ENCODE measurements around the gene WNK3. TPM values are rescaled to one million over a fixed set of nuclear protein-coding genes. Genes with fewer than 3 reads are reported as not detected.
A peak's percentile ranks its signal among the peaks of the same experiment; 100 is the strongest.

WNK3 gene
- total and polyA plus RNA-seq, 4 donors = 1.7 to 11.9 (median 7.5) TPM

DNA sequence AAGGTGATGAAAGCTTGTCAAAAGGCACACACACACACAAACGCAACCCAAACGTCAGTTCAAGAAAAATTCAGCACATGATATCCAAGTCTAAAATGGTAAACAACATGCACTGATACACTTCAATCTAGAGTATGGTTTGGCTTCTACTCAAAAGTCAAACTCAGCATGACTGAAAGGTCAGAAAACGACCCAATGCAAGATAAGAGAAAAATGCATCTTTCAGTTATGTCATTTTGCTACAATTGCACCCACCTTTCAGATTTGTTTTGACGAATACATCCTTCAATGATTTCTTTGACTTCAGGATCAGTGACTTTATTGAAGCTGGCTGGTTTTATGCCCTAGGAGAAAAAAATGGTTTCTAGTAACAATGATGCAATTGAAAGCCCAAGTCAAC lies 56.3 kb downstream of the WNK3 start:
- Histone ChIP-seq H3K9me3 (ENCODE audit: control insufficient read depth in 4 of 4, low read length in 3 of 4) (no peaks in the 10 kb centered on the region), H3K27ac (ENCODE audit: low read depth in 1 of 2, low read length in 2 of 2) (no peak overlapping the region), H3K9ac (ENCODE audit: low read depth in 1 of 2, low read length in 2 of 2) (no peak overlapping the region), H3K27me3 (ENCODE audit: control insufficient read depth in 4 of 4, insufficient read depth in 4 of 4, low read length in 3 of 4) (no peaks in the 10 kb centered on the region), H3K36me3 (ENCODE audit: control insufficient read depth in 4 of 4, insufficient read depth in 3 of 4, low read depth in 1 of 4, low read length in 3 of 4) (no peaks in the 10 kb centered on the region), H3K4me1 (ENCODE audit: control insufficient read depth in 4 of 4, insufficient read depth in 4 of 4, low read length in 3 of 4) (no peaks in the 10 kb centered on the region), H3K4me3 (ENCODE audit: low read depth in 1 of 3, low read length in 3 of 3) (no peak overlapping the region)
- TF ChIP-seq HNF4G (IDR thresholded peaks at IDR 0.05) (no peak), RAD21 (IDR thresholded peaks at IDR 0.05) (no peak), RXRA (IDR thresholded peaks at IDR 0.05) (no peak), FOXA1 (IDR thresholded peaks at IDR 0.05) (no peak), TAF1 (conservative IDR thresholded peaks at IDR 0.05) (no peak), YY1 (IDR thresholded peaks at IDR 0.05) (no peak), ZBTB33 (IDR thresholded peaks at IDR 0.05) (no peak), JUND (IDR thresholded peaks at IDR 0.05) (no peak), FOXA2 (IDR thresholded peaks at IDR 0.05) (no peak), SP1 (IDR thresholded peaks at IDR 0.05) (no peak), EGR1 (IDR thresholded peaks at IDR 0.05; ENCODE audit: low read depth in 2 of 2) (no peak), NR2F2 (IDR thresholded peaks at IDR 0.05) (no peak)
- TF ChIP-seq, protein P1, sequence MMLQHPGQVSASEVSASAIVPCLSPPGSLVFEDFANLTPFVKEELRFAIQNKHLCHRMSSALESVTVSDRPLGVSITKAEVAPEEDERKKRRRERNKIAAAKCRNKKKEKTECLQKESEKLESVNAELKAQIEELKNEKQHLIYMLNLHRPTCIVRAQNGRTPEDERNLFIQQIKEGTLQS (IDR thresholded peaks at IDR 0.05) = no peak
- TF ChIP-seq, protein P2, sequence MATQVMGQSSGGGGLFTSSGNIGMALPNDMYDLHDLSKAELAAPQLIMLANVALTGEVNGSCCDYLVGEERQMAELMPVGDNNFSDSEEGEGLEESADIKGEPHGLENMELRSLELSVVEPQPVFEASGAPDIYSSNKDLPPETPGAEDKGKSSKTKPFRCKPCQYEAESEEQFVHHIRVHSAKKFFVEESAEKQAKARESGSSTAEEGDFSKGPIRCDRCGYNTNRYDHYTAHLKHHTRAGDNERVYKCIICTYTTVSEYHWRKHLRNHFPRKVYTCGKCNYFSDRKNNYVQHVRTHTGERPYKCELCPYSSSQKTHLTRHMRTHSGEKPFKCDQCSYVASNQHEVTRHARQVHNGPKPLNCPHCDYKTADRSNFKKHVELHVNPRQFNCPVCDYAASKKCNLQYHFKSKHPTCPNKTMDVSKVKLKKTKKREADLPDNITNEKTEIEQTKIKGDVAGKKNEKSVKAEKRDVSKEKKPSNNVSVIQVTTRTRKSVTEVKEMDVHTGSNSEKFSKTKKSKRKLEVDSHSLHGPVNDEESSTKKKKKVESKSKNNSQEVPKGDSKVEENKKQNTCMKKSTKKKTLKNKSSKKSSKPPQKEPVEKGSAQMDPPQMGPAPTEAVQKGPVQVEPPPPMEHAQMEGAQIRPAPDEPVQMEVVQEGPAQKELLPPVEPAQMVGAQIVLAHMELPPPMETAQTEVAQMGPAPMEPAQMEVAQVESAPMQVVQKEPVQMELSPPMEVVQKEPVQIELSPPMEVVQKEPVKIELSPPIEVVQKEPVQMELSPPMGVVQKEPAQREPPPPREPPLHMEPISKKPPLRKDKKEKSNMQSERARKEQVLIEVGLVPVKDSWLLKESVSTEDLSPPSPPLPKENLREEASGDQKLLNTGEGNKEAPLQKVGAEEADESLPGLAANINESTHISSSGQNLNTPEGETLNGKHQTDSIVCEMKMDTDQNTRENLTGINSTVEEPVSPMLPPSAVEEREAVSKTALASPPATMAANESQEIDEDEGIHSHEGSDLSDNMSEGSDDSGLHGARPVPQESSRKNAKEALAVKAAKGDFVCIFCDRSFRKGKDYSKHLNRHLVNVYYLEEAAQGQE (IDR thresholded peaks at IDR 0.05) = no peak
- TF ChIP-seq, protein P3, sequence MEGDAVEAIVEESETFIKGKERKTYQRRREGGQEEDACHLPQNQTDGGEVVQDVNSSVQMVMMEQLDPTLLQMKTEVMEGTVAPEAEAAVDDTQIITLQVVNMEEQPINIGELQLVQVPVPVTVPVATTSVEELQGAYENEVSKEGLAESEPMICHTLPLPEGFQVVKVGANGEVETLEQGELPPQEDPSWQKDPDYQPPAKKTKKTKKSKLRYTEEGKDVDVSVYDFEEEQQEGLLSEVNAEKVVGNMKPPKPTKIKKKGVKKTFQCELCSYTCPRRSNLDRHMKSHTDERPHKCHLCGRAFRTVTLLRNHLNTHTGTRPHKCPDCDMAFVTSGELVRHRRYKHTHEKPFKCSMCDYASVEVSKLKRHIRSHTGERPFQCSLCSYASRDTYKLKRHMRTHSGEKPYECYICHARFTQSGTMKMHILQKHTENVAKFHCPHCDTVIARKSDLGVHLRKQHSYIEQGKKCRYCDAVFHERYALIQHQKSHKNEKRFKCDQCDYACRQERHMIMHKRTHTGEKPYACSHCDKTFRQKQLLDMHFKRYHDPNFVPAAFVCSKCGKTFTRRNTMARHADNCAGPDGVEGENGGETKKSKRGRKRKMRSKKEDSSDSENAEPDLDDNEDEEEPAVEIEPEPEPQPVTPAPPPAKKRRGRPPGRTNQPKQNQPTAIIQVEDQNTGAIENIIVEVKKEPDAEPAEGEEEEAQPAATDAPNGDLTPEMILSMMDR (IDR thresholded peaks at IDR 0.05; ENCODE audit: low read depth, low read length, missing input control) = no peak
- 52% methylated on average over 4 of the region's 4 CpGs for WGBS
- DNase-seq (ENCODE audit: low spot score) = no peak

DNA sequence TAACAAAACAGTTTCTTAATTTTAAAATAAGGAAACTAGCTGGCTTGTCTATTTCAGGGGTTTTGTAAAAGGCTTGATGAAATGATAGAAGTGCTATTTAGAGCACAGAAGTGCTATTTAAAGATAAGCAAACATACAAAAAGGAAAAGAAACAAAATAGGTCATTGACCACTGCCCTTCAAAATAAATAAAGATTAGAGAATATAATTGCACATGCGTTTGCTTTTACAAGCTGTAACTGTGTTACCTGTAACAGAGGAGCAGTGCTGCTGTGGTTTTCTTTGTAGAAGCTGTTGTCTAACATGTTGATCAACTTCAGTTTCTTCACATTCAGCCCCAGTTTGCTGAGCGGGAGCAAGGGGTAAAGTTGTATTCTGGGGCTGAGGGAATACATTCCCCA lies 63.5 kb downstream of the WNK3 start:
- WGBS = 29% methylated on average over 2 of the region's 2 CpGs
- no peak overlapping the region for H3K4me3 ChIP-seq (ENCODE audit: low read depth in 1 of 3, low read length in 3 of 3)

More for the DNA sequence above, 63.5 kb downstream of the WNK3 start:
- peak in 1 of 2 donors; percentile 21 for TF ChIP-seq JUND (IDR thresholded peaks at IDR 0.05)
- peak; percentile 67 to 69 for TF ChIP-seq RXRA (IDR thresholded peaks at IDR 0.05)
- no peak for TF ChIP-seq FOXA1 (IDR thresholded peaks at IDR 0.05)
- TF ChIP-seq, protein P4, sequence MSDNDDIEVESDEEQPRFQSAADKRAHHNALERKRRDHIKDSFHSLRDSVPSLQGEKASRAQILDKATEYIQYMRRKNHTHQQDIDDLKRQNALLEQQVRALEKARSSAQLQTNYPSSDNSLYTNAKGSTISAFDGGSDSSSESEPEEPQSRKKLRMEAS (IDR thresholded peaks at IDR 0.05) = no peak
- peak; percentile 38 for TF ChIP-seq SP1 (IDR thresholded peaks at IDR 0.05)
- peak; percentile 35 to 43 for TF ChIP-seq HNF4A (conservative IDR thresholded peaks at IDR 0.05)
- no peak for TF ChIP-seq NR2F2 (IDR thresholded peaks at IDR 0.05)
- peaks cover 4 to 18% (median 11%) of the 10 kb centered on the region in 4 donors for H3K4me1 ChIP-seq (ENCODE audit: control insufficient read depth in 4 of 4, insufficient read depth in 4 of 4, low read length in 3 of 4)
- H3K9ac ChIP-seq (ENCODE audit: low read depth in 1 of 2, low read length in 2 of 2) = no peak overlapping the region
- no peaks in the 10 kb centered on the region for H3K9me3 ChIP-seq (ENCODE audit: control insufficient read depth in 4 of 4, low read length in 3 of 4)
- H3K27ac ChIP-seq (ENCODE audit: low read depth in 1 of 2, low read length in 2 of 2) = peak overlapping the region; percentile 19 to 42
- DNase-seq (ENCODE audit: low spot score) = no peak
- H3K27me3 ChIP-seq (ENCODE audit: control insufficient read depth in 4 of 4, insufficient read depth in 4 of 4, low read length in 3 of 4) = no peaks in the 10 kb centered on the region
- no peaks in the 10 kb centered on the region for H3K36me3 ChIP-seq (ENCODE audit: control insufficient read depth in 4 of 4, insufficient read depth in 3 of 4, low read depth in 1 of 4, low read length in 3 of 4)
